Ovary (tissue), 9 donors: Measurements from ENCODE around the gene SCYL3. TPM values are rescaled to one million over a fixed set of nuclear protein-coding genes. Genes with fewer than 3 reads are reported as not detected.
"Not testable (repeated sequence)": the region's sequence is repeated elsewhere in the genome, so short reads cannot be mapped to it uniquely, and the experiment has no call there.

Experiments
- DNase-seq, 5 donors: peaks; one replicate each; pipeline ENCODE4 v3.0.0-alpha.2; 2019 to 2020
- H3K27ac ChIP-seq, 2 donors: fragments of 200-600 bp; one replicate each; pipeline versions ENCODE4 v1.5.1 to v1.8.0; 2019 to 2022
- H3K27me3 ChIP-seq: fragments of 200-600 bp; one replicate; pipeline ENCODE4 v1.8.0; 2022
- H3K36me3 ChIP-seq: fragments of 200-600 bp; sonication (generic); one replicate; pipeline ENCODE4 v1.5.1; 2019
- H3K4me1 ChIP-seq: one replicate; pipeline ENCODE4 v1.8.1; 2013; ENCODE audit warnings: mild to moderate bottlenecking, moderate library complexity; ENCODE audit not compliant: insufficient read depth
- H3K4me3 ChIP-seq: fragments of 200-600 bp; sonication (generic); one replicate; pipeline ENCODE4 v1.5.1; 2017
- H3K9me3 ChIP-seq, 2 donors: fragments of 200-600 bp in 1 of 2; sonication (generic) in 1 of 2; one replicate each; pipeline versions ENCODE4 v1.5.1 to v1.8.1; 2013 to 2019; ENCODE audit warnings: mild to moderate bottlenecking in 1 of 2, moderate library complexity in 1 of 2
- EP300 ChIP-seq: sonication (generic); formaldehyde crosslinking; IDR thresholded peaks from one replicate; pipeline ENCODE4 v1.6.1; 2017; ENCODE audit warnings: antibody characterized with exemption
- POLR2A ChIP-seq: fragments of 450-650 bp; IDR thresholded peaks from one replicate; pipeline ENCODE4 v1.6.1; 2017; ENCODE audit warnings: antibody characterized with exemption, mild to moderate bottlenecking, moderate library complexity
- WGBS, 3 donors: extraction: QIAGEN DNeasy Blood & Tissue Kit in 1 of 3; methylation state at CpG; one replicate each; pipeline versions ENCODE4 v1.1.5 to v1.1.7; 2013 to 2017; 5-methylcytosine and 5-hydroxymethylcytosine counted together
- intact Hi-C, 4 donors: fragments of 100-400 bp; cut with DNase I; formaldehyde crosslinking; loops; one replicate each; pipeline versions ENCODE4 v1.11.0 to v1.15.1; 2022 to 2023
- polyA plus RNA-seq, 2 donors: library from polyadenylated mRNA; stranded (reverse); fragments of 200-250 nt in 1 of 2; fragments of 350-450 nt in 1 of 2; fragmentation: Illumina TruSeq in 1 of 2; extraction: RNeasy Lipid Tissue Mini Kit (QIAGEN cat#74804) in 1 of 2; gene quantifications; one replicate each; pipeline ENCODE4 v1.2.3, GENCODE V29; 2013 to 2014
- total RNA-seq, 7 donors: library from RNA; depleted of rRNA in 2 of 7; stranded (reverse); fragments of >200 nt in 2 of 7; fragmentation: NEBNext Ultra II Directional in 3 of 7; extraction: Animal tissue kit (Norgen Biotek cat#: 25700) in 3 of 7; gene quantifications; one replicate each; pipeline versions ENCODE4 v1.1.0 to v1.2.4, GENCODE V29; 2016 to 2023
- TF ChIP-seq, protein P1 (sequence below), 3 donors: fragments of 450-650 bp in 2 of 3; fragments of 200-600 bp in 1 of 3; IDR thresholded peaks; one replicate each; pipeline versions ENCODE4 v1.5.1 to v1.8.0; 2016 to 2022; ENCODE audit warnings: antibody characterized with exemption in 3 of 3, mild to moderate bottlenecking in 1 of 3
- donor health status: DM: no; HTN: no; CAD: no; lungs with moderate emphysema.
- donor health status: DM: no; HTN: no; CAD: no.
- donor health status: Bipolar disorder and iron deficiency.
- donor health status: DM: yes; HTN: yes; CAD: no.
- donor health status: DM: no; HTN: no; CAD: no.
- donor health status: DM: yes; HTN: yes; CAD: no.

Gene SCYL3
- total and polyA plus RNA-seq, 9 donors: 6.3 to 15.3 (median 9.9) TPM

- TF ChIP-seq, protein P1, sequence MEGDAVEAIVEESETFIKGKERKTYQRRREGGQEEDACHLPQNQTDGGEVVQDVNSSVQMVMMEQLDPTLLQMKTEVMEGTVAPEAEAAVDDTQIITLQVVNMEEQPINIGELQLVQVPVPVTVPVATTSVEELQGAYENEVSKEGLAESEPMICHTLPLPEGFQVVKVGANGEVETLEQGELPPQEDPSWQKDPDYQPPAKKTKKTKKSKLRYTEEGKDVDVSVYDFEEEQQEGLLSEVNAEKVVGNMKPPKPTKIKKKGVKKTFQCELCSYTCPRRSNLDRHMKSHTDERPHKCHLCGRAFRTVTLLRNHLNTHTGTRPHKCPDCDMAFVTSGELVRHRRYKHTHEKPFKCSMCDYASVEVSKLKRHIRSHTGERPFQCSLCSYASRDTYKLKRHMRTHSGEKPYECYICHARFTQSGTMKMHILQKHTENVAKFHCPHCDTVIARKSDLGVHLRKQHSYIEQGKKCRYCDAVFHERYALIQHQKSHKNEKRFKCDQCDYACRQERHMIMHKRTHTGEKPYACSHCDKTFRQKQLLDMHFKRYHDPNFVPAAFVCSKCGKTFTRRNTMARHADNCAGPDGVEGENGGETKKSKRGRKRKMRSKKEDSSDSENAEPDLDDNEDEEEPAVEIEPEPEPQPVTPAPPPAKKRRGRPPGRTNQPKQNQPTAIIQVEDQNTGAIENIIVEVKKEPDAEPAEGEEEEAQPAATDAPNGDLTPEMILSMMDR (IDR thresholded peaks at IDR 0.05): no peak
- TF ChIP-seq EP300 (no peak), POLR2A (no peak)
- Histone ChIP-seq H3K4me3 (no peak overlapping the region), H3K27ac (no peak overlapping the region), H3K27me3 (no peaks in the 10 kb centered on the region), H3K9me3 (no peaks in the 10 kb centered on the region), H3K4me1 (no peaks in the 10 kb centered on the region), H3K36me3 (no peaks in the 10 kb centered on the region)
- intact Hi-C loops: no loop called here
- no peak for DNase-seq
- 75 to 84% (median 83%) methylated on average over 3 of the region's 3 CpGs for WGBS, 3 donors
Observed at GRCh38 chr1:169873582-169874199, 20.0 kb downstream of the SCYL3 start.

DNA sequence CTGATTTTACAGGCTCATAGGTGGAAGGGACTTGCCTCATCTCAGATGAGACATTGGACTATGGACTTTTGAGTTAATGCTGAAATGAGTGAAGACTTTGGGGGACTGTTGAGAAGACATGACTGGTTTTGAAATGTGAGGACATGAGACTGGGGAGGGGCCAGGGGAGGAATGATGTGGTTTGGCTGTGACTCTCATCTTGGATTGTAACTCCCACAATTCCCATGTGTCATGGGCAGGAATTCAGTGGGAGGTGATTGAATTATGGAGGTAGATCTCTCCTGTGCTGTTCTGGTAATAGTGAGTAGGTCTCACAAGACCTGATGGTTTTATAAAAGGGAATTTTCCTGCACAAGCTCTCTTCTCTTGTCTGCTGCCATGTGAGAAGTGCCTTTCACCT is 20.8 kb downstream of the SCYL3 start:
- H3K4me3 ChIP-seq: no peak overlapping the region
- intact Hi-C loops: no loop called here
- H3K27me3 ChIP-seq: no peaks in the 10 kb centered on the region
- H3K4me1 ChIP-seq: no peaks in the 10 kb centered on the region
- no peak overlapping the region for H3K27ac ChIP-seq
- TF ChIP-seq, protein P1 (IDR thresholded peaks at IDR 0.05): no peak
- TF ChIP-seq EP300 (no peak), POLR2A (no peak)
- no peak for DNase-seq
- H3K36me3 ChIP-seq: no peaks in the 10 kb centered on the region
- H3K9me3 ChIP-seq: no peaks in the 10 kb centered on the region

DNA sequence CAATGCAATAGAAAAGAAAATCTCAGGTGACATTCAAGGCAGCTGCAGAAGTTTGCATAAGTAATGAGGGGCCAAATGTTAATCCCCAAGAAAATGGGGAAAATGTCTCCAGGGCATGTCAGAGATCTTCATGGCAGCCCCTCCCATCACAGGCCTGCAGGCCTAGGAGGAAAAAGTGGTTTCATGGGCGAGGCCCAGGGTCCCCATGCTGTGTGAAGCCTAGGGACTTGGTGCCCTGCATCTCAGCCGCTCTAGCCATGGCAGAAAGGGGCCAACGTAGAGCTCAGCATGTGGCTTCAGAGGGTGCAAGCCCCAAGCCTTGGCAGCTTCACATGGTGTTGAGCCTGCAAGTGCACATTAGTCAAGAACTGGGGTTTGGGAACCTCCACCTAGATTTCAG is 21.7 kb downstream of the SCYL3 start:
- DNase-seq, H3K4me1 ChIP-seq, H3K27me3 ChIP-seq, H3K36me3 ChIP-seq, H3K9me3 ChIP-seq, H3K27ac ChIP-seq, H3K4me3 ChIP-seq, intact Hi-C loops: not testable (repeated sequence)
- 97 to 100% (median 98%) methylated on average over 3 of the region's 3 CpGs for WGBS, 3 donors

DNA sequence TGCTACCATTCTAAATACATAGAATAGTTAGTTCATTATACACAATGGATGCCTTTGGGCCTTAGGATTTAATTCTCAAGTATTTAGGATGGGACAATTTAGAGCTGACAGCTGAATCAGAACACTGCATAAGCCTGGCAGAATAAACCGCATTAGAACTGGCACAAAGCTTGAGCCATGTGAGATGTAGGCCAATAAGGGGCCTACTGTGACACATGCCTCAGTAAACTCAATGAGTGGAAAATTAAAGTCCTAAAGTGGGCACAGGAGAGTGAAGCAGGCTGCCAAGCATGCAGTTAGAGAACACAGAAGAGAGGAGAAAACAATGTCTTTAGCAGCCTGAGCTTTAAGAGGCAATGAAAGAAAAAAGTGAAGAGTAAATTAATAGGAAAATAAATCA is 24.3 kb downstream of the SCYL3 start:
- no peaks in the 10 kb centered on the region for H3K27me3 ChIP-seq
- no peaks in the 10 kb centered on the region for H3K36me3 ChIP-seq
- H3K4me3 ChIP-seq: no peak overlapping the region
- 89 to 100% (median 94%) methylated on average over 1 of the region's 1 CpG for WGBS, 3 donors
- no peaks in the 10 kb centered on the region for H3K4me1 ChIP-seq
- no peak overlapping the region for H3K27ac ChIP-seq
- DNase-seq: no peak
- intact Hi-C loops: no loop called here
- H3K9me3 ChIP-seq: no peaks in the 10 kb centered on the region
- TF ChIP-seq POLR2A: no peak
- TF ChIP-seq, protein P1 (IDR thresholded peaks at IDR 0.05): no peak
- no peak for TF ChIP-seq EP300

GRCh38 chr1:169868978-169869377 is 24.7 kb downstream of the SCYL3 start:
- TF ChIP-seq POLR2A (no peak), EP300 (no peak)
- TF ChIP-seq, protein P1 (IDR thresholded peaks at IDR 0.05): no peak
- intact Hi-C loops: no loop called here
- no peaks in the 10 kb centered on the region for H3K27me3 ChIP-seq
- H3K36me3 ChIP-seq: no peaks in the 10 kb centered on the region
- DNase-seq: no peak
- no peaks in the 10 kb centered on the region for H3K9me3 ChIP-seq
- H3K27ac ChIP-seq: no peak overlapping the region
- no peak overlapping the region for H3K4me3 ChIP-seq
- WGBS, 3 donors: 92 to 98% (median 96%) methylated on average over 2 of the region's 2 CpGs
- no peaks in the 10 kb centered on the region for H3K4me1 ChIP-seq
